Uterus (tissue), 2 donors: Measurements from ENCODE around the gene BTBD18.

Experiments
- CTCF ChIP-seq, 4 experiments: fragments of 200-600 bp in 2 of 4; fragments of 450-650 bp in 2 of 4; sonication (generic) in 2 of 4; IDR thresholded peaks; one replicate each; pipeline ENCODE4 v1.5.1; 2016 to 2019; ENCODE audit warnings: antibody characterized with exemption in 4 of 4, mild to moderate bottlenecking in 2 of 4, moderate library complexity in 1 of 4
- POLR2A ChIP-seq, 2 donors: fragments of 450-650 bp; IDR thresholded peaks; one replicate each; pipeline ENCODE4 v1.6.1; 2016; ENCODE audit warnings: antibody characterized with exemption in 2 of 2, mild to moderate bottlenecking in 1 of 2, moderate library complexity in 1 of 2

DNA sequence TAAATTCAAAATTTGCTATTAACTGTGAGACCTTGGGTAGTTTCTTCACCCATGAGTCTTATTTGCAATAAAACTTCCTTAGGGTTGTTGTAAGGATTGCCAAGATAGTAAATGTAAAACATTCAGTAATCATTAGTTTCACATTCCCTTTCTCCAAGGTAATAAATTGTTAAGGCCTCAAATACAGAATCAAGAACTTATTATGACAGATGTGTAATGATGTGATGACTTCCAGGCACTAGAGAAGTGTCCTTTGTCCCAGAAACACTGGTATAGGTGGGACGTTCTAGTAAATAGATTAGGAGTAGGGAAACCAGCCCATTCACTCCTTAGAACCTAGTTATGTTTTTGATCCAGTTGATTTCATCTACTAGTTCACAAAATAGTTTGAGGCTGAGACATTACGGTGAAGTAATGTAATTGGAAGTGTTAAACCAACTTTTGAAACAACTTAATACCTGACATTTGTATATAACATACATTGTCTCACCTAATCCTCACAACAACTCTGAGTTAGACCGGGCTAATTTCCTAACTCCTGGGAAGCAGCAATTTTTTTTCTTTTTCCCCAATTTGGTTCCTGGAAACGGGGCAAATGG is 35.5 kb upstream of the BTBD18 start:
- TF ChIP-seq CTCF (IDR thresholded peaks at IDR 0.05), result no peak
- TF ChIP-seq POLR2A (IDR thresholded peaks at IDR 0.05), result no peak
